ENCODE results near the gene TRIM23. TPM values are rescaled to one million over a fixed set of nuclear protein-coding genes. Genes with fewer than 3 reads are reported as not detected.
"Not testable (repeated sequence)": the region's sequence is repeated elsewhere in the genome, so short reads cannot be mapped to it uniquely, and the experiment has no call there.

Gene TRIM23
- total RNA-seq, 2 donors from 2014 or later = 13.5 to 14.5 TPM

DNA sequence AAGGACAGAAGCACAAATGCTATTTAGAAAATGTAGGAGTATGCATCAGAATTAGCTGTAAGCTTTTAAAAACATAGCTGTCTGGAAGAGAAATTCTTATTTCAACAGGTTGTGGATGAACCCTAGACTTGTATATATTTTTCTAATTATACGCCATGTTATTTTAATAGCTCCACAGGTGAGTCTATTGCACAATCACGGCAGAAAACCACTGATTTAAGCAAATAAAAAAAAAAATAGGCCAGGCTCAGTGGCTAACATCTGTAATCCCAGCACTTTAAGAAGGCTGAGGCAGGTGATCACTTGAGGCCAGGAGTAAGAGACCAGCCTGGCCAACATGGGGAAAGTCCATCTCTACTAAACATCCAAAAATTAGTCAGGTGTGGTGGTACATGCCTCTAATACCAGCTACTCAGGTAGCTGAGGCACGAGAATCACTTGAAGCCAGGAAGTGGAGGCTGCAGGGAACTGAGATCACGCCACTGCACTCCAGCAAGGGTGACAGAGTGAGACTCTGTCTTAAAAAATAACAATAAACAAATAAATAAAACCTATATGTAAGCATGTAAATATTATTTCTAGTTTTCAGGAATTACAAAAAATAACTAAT lies 11.7 kb downstream of the TRIM23 start:
- ATAC-seq (ENCODE audit: insufficient number of reproducible peaks, low FRiP score, low read depth) = no peak
- H3K9me3 ChIP-seq = no peaks in the 10 kb centered on the region
- TF ChIP-seq, protein P1, sequence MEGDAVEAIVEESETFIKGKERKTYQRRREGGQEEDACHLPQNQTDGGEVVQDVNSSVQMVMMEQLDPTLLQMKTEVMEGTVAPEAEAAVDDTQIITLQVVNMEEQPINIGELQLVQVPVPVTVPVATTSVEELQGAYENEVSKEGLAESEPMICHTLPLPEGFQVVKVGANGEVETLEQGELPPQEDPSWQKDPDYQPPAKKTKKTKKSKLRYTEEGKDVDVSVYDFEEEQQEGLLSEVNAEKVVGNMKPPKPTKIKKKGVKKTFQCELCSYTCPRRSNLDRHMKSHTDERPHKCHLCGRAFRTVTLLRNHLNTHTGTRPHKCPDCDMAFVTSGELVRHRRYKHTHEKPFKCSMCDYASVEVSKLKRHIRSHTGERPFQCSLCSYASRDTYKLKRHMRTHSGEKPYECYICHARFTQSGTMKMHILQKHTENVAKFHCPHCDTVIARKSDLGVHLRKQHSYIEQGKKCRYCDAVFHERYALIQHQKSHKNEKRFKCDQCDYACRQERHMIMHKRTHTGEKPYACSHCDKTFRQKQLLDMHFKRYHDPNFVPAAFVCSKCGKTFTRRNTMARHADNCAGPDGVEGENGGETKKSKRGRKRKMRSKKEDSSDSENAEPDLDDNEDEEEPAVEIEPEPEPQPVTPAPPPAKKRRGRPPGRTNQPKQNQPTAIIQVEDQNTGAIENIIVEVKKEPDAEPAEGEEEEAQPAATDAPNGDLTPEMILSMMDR (IDR thresholded peaks at IDR 0.05) = no peak
- no peak overlapping the region for H3K4me3 ChIP-seq
- no peaks in the 10 kb centered on the region for H3K27me3 ChIP-seq (replicated peaks; ENCODE audit: insufficient read depth)
- no peak overlapping the region for H3K27ac ChIP-seq
- H3K36me3 ChIP-seq = peaks cover 28% of the 10 kb centered on the region
- H3K4me1 ChIP-seq (ENCODE audit: control insufficient read depth in 1 of 2, low read depth in 2 of 2) = no peaks in the 10 kb centered on the region
- DNase-seq (ENCODE audit: low spot score) = no peak

DNA sequence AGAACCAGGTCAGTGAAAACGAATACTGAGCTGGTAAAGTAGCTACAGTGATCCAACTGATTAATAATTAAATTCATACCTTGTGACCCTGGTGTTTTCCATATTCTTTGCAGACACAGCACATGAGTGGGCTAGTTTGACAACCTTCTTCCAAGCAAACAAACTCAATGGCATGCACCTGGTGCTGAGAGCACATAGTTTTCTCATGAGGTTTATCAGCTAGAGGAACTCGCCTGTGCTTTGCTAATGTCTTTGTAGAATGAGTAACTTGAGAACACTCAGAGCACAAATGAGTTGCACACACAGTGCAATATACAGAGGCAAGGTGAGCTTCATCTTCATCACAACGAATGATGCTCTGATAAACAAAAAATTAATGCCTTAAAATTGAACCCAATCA lies 12.6 kb downstream of the TRIM23 start:
- Histone ChIP-seq H3K27me3 (replicated peaks; ENCODE audit: insufficient read depth) (no peaks in the 10 kb centered on the region), H3K36me3 (peaks cover 28% of the 10 kb centered on the region), H3K27ac (no peak overlapping the region), H3K4me3 (no peak overlapping the region), H3K4me1 (ENCODE audit: control insufficient read depth in 1 of 2, low read depth in 2 of 2) (no peaks in the 10 kb centered on the region), H3K9me3 (no peaks in the 10 kb centered on the region)
- TF ChIP-seq, protein P1 (IDR thresholded peaks at IDR 0.05) = no peak
- DNase-seq (ENCODE audit: low spot score) = no peak
- no peak for ATAC-seq (ENCODE audit: insufficient number of reproducible peaks, low FRiP score, low read depth)

DNA sequence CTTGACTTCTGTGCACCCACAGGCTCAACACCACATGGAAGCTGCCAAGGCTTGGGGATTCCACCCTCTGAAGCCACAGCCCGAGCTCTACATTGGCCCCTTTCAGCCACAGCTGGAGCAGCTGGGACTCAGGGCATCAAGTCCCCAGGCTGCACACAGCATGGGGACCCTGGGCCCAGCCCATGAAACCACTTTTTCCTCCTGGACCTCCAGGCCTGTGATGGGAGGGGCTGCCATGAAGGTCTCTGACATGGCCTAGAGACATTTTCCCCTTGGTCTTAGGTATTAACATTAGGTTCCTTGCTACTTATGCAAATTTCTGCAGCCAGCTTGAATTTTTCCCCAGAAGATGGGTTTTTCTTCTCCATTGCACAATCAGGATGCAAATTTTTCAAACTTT lies 22.4 kb downstream of the TRIM23 start:
- not testable (repeated sequence) for H3K27me3 ChIP-seq (replicated peaks; ENCODE audit: insufficient read depth); DNase-seq (ENCODE audit: low spot score); H3K4me1 ChIP-seq (ENCODE audit: control insufficient read depth in 1 of 2, low read depth in 2 of 2); H3K9me3 ChIP-seq; ATAC-seq (ENCODE audit: insufficient number of reproducible peaks, low FRiP score, low read depth); H3K4me3 ChIP-seq; H3K27ac ChIP-seq
- H3K36me3 ChIP-seq = peaks cover 29% of the 10 kb centered on the region

DNA sequence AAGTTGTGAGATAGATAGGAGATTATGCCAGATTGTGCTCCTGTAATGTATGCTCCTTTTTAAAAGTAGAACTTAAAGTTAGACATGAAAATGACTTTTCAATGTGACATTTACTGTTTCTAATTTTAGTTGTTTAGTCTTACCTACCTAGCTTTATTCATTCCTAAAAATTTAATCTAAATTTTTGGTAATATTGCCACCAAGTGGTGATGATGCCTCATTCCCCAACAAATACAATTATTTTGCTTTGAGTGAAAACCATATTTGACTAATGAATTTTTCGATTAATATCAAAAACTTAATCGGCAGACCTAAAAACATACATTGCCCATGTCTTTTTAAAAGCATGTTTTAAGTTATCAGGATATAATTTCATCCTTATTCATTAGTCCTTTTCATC lies 35.4 kb downstream of the TRIM23 start:
- TF ChIP-seq, protein P1 (IDR thresholded peaks at IDR 0.05) = no peak
- H3K27me3 ChIP-seq (replicated peaks; ENCODE audit: insufficient read depth) = no peaks in the 10 kb centered on the region
- peaks cover 38% of the 10 kb centered on the region for H3K36me3 ChIP-seq
- H3K4me1 ChIP-seq (ENCODE audit: control insufficient read depth in 1 of 2, low read depth in 2 of 2) = no peaks in the 10 kb centered on the region
- DNase-seq (ENCODE audit: low spot score) = no peak
- no peaks in the 10 kb centered on the region for H3K9me3 ChIP-seq
- no peak for ATAC-seq (ENCODE audit: insufficient number of reproducible peaks, low FRiP score, low read depth)
- H3K27ac ChIP-seq = no peak overlapping the region
- no peak overlapping the region for H3K4me3 ChIP-seq

DNA sequence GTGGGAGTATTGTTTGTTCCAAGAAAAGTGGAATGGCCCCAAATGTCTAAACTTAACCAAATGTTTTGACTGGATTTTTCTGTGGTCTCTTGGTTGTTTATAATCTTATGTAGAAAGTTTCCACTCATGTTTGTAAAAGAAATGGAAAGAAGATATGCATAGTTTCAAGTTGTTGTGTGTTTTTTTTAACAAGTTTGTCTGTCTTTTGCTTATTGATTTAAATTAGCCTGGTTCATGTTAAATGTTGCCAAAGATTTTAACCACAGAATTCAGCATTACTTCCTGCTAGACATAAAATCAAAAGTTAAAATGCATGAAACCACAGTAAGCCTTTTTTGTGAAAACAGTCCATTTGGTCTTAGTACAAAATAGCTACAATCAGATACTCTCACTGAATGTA lies 47.0 kb downstream of the TRIM23 start:
- Histone ChIP-seq H3K27me3 (replicated peaks; ENCODE audit: insufficient read depth) (no peaks in the 10 kb centered on the region), H3K27ac (no peak overlapping the region), H3K36me3 (peaks cover 8% of the 10 kb centered on the region), H3K4me1 (ENCODE audit: control insufficient read depth in 1 of 2, low read depth in 2 of 2) (no peaks in the 10 kb centered on the region), H3K4me3 (no peak overlapping the region), H3K9me3 (no peaks in the 10 kb centered on the region)
- ATAC-seq (ENCODE audit: insufficient number of reproducible peaks, low FRiP score, low read depth) (no peak), DNase-seq (ENCODE audit: low spot score) (no peak)
- TF ChIP-seq, protein P1 (IDR thresholded peaks at IDR 0.05) = no peak

All from thoracic aorta (tissue), 2 donors.